NCI-H2107 treated with DMSO at 0.1 percent for 48 hours (cell line): ENCODE results near the gene CABYR.
A peak's percentile ranks its signal among the peaks of the same experiment; 100 is the strongest.

ENCODE experiments used
- DNase-seq: peaks from one replicate; lab custom pipeline; 2025; ENCODE audit not compliant: unreplicated experiment; lab: John Stamatoyannopoulos, UW

Gene CABYR

GRCh38 chr18:24189007-24189528, 50.2 kb downstream of the CABYR start:
- no peak for DNase-seq

- DNase-seq = no peak
These were observed 50.9 kb downstream of the CABYR start for GRCh38 chr18:24189664-24190346.

GRCh38 chr18:24190590-24190989, 51.7 kb downstream of the CABYR start:
- no peak for DNase-seq

- DNase-seq = no peak
These were observed 56.6 kb downstream of the CABYR start for GRCh38 chr18:24195296-24196053.

- no peak for DNase-seq
These were observed 57.9 kb downstream of the CABYR start for GRCh38 chr18:24196764-24197163.

- no peak for DNase-seq
These were observed 58.5 kb downstream of the CABYR start for GRCh38 chr18:24197412-24197811.

- DNase-seq = peak; percentile 34
These were observed 59.6 kb downstream of the CABYR start for GRCh38 chr18:24198461-24198860.

GRCh38 chr18:24199372-24199962, 60.6 kb downstream of the CABYR start:
- no peak for DNase-seq

GRCh38 chr18:24200494-24201290, 61.8 kb downstream of the CABYR start:
- DNase-seq = no peak

GRCh38 chr18:24201699-24202687, 63.1 kb downstream of the CABYR start:
- DNase-seq = no peak

GRCh38 chr18:24204904-24205303, 66.0 kb downstream of the CABYR start:
- DNase-seq = no peak

GRCh38 chr18:24208270-24209035, 69.6 kb downstream of the CABYR start:
- DNase-seq = no peak

- DNase-seq = no peak
These were observed 70.7 kb downstream of the CABYR start for GRCh38 chr18:24209558-24209957.
